ENCODE results near the gene GDF10. TPM values are rescaled to one million over a fixed set of nuclear protein-coding genes. Genes with fewer than 3 reads are reported as not detected.

GDF10 gene
- total RNA-seq, 1 donor = not detected

DNA sequence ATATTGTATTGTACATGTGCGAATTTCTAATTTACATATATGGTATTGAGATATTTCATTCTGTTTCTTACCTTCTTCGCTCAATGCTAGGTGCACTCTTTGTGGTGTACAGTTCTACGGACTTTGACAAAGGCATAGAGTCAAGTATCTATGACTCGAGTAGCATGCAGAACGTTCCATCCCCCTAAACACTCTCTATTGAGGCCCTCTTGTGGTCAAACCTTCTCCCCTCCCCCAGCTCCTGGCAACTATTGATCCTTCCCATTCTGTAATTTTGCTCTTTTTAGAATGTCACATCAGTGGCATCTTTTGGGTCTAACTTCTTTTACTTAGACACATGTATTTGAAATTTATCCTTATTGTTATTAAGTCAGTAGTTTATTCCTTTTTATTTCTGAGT lies 30.7 kb upstream of the GDF10 start:
- no peak for DNase-seq (ENCODE audit: low read depth)
- H3K4me3 ChIP-seq (ENCODE audit: low read depth, low read length) = no peak overlapping the region
- TF ChIP-seq, protein P1, sequence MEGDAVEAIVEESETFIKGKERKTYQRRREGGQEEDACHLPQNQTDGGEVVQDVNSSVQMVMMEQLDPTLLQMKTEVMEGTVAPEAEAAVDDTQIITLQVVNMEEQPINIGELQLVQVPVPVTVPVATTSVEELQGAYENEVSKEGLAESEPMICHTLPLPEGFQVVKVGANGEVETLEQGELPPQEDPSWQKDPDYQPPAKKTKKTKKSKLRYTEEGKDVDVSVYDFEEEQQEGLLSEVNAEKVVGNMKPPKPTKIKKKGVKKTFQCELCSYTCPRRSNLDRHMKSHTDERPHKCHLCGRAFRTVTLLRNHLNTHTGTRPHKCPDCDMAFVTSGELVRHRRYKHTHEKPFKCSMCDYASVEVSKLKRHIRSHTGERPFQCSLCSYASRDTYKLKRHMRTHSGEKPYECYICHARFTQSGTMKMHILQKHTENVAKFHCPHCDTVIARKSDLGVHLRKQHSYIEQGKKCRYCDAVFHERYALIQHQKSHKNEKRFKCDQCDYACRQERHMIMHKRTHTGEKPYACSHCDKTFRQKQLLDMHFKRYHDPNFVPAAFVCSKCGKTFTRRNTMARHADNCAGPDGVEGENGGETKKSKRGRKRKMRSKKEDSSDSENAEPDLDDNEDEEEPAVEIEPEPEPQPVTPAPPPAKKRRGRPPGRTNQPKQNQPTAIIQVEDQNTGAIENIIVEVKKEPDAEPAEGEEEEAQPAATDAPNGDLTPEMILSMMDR (IDR thresholded peaks at IDR 0.05; ENCODE audit: insufficient read depth, low read depth, low read length) = peak; percentile 22

DNA sequence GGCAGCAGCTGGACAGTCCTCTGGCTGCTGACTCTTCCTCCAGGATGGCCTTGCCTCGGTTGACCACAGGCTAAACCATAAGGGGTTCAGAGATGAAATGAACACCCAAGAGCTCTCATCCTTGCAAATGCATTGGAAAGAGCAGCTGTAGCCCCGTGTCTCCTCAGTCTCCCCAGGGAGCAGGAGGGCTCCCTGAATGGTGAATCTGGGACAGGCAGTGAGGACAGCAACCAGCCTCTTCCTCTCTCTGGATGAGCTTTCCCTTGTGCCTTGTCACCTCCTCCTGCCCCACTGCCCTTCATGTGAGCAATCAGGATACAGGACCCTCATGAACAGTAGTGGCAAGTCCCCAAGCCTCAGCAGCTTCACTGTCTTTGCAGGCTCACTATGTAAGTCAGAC lies 23.9 kb upstream of the GDF10 start:
- TF ChIP-seq, protein P1 (IDR thresholded peaks at IDR 0.05; ENCODE audit: insufficient read depth, low read depth, low read length) = no peak

DNA sequence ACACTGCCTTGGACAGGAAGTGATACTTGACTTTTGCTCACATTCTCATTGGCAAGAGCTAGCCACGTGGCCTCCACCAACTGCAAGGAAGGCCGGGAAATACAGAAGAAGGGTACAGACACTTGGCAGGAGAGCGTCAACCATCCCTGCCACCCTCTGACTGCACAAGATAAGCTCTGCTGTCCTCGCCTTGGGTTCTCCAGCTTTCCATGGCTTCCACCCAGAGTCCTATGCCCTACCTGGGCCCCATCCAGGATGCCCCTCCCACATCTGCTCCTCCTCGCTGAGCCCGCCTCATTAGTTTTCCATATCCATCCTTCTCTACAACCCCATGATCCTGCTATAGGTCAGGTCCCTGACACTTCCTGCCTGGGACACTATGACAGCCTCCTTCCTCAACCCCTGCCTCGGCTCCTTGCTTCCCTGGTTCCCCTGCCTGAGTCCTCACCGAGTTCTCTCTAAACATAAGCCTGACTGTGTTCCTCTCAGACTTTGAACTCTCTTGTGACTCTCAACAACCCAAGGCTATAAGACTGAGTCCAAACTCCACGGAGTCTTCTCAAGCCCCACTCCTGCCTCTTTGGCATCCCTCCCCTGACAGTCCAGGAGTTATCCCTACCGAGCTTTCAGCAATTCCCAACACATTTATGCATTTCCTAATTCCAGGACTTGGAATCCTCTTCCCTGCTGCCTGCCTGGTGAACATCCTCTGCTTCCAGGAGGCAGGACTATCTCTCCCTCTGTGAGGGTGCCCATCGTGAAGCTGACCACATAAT lies 23.2 kb upstream of the GDF10 start:
- H3K4me3 ChIP-seq (ENCODE audit: low read depth, low read length) = no peak overlapping the region
- DNase-seq (ENCODE audit: low read depth) = no peak
- TF ChIP-seq, protein P1 (IDR thresholded peaks at IDR 0.05; ENCODE audit: insufficient read depth, low read depth, low read length) = no peak

More for the DNA sequence above, 23.9 kb upstream of the GDF10 start:
- no peak for DNase-seq (ENCODE audit: low read depth)
- H3K4me3 ChIP-seq (ENCODE audit: low read depth, low read length) = no peak overlapping the region

DNA sequence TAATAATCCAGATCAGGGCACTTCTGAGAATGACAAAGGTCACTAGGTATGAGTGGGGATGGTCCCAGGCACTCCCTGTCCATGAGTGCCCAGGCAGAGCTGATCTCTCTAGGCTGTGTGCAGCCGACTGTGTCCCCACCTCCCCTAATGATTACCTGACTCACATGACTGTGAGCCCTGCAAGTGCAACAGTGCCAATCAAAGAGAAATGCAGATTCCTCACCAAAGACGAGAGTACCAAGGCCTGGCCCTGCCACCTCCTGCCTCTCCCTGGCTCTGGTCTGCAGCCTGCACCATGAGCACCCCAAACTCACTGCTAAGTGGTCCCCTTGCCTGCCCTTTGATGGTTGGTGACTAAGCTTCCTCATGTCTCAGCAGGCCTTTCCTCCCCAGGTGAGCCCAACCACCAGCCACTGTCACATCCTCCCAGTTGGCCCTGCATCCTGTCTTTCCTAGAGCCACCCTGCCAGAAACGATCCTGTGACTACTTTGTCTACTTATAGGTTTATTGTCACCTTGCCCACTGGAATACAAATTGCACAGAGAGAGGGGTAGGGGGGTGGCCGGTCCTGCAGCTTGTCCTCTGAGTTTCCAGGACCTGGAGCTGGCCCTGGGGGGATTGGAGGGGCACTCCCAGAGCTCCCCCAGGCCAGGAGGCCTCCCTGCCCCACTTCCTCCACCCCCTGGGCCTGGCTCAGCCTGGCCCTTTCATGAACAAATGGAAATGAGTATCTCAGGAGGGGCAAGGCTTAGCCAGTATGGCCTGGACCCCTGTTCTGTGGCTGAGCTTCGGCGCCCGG lies 22.4 kb upstream of the GDF10 start:
- no peak for DNase-seq (ENCODE audit: low read depth)
- TF ChIP-seq, protein P1 (IDR thresholded peaks at IDR 0.05; ENCODE audit: insufficient read depth, low read depth, low read length) = no peak
- no peak overlapping the region for H3K4me3 ChIP-seq (ENCODE audit: low read depth, low read length)

DNA sequence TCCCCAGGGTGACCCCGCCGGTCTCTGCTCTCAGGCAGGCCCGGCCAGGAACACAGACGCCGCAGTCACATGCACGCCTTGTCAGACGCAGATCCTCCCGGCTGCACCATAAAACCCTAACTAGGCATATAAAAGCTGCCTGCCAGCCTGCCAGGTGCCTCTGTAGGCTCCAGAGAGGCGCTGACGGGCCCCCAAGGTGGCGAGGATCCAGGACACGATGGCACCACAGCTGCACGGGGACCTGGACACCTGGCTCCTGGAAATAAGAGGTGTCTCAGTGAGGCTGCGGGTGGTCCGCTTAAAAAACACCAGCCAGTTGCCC lies 21.9 kb upstream of the GDF10 start:
- TF ChIP-seq, protein P1 (IDR thresholded peaks at IDR 0.05; ENCODE audit: insufficient read depth, low read depth, low read length) = no peak
- no peak overlapping the region for H3K4me3 ChIP-seq (ENCODE audit: low read depth, low read length)
- DNase-seq (ENCODE audit: low read depth) = no peak

DNA sequence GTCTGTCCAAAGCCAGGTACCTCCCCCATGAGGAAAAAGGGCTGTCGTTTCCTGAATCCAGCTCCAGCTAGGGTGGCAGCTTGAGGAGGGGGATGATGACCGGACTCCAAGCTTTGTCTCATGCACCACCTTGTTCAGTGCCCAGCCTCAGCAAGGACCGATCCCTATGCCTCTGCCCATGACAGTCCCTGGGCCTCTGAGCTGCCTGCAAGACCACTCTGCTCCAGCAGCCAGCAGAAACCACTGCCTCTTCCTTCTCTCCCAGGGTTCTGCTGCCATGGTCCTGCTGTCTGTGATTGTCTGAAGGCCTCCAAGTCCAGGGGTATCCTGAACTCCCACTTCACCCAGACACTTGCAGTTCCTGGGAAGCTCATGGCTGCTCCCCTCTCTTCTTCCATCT lies 21.3 kb upstream of the GDF10 start:
- TF ChIP-seq, protein P1 (IDR thresholded peaks at IDR 0.05; ENCODE audit: insufficient read depth, low read depth, low read length) = no peak
- no peak for DNase-seq (ENCODE audit: low read depth)
- no peak overlapping the region for H3K4me3 ChIP-seq (ENCODE audit: low read depth, low read length)
